ENCODE measurements around the gene ISCU.
"Not testable (repeated sequence)": the region's sequence is repeated elsewhere in the genome, so short reads cannot be mapped to it uniquely, and the experiment has no call there.

The ISCU gene

GRCh38 chr12:108570743-108571608, 8.6 kb downstream of the ISCU start:
- peak in 1 of 2 experiments; percentile 48 for DNase-seq (ENCODE audit: low read depth in 2 of 2)

GRCh38 chr12:108571609-108572165, 9.3 kb downstream of the ISCU start:
- DNase-seq (ENCODE audit: low read depth in 2 of 2): no peak

DNA sequence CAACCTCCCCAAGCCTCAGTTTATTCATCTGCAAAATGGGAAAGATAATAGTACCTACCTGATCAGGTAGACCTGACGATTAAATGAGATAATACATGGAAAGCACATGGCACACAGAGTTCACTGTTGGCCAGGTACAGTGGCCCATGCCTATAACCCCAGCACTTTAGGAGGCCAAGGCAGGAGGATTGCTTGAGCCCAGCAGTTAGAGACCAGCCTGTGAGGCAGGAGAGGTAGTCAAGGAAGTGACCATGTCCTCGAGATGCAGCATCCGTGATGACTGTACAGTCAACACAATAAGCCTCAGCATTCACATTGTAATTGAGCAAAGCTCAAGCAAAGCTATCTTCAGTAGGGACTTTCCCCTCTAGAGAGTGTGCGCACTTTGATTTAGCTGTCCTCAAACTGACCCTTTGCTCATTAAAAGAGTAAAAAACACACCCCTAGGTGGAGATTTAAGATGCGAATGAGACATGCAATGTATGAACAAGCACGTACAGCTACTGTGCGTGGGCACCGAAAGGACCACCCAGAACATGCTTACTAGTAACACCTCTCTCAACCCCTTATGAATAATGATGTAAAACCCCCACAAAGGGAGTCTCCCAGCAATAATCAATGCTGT, 9.9 kb downstream of the ISCU start:
- DNase-seq (ENCODE audit: low read depth in 2 of 2): no peak

DNA sequence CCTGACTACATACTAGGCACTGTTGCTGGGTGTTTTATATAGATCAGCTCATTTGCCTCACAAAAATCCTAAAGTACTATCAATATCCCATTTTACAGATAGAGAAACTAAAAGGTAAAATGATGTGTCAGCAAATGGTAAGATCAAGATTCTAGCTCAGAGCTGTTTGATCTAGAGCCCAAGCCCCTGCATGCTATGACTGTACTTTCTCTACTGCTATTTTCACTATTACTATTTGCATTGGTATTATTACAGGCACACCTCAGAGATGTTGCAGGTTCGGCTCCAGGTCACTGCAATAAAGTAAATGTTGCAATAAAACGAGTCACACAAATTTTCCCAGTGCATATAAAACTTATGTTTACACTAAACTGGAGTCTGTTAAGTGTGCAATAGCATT, 10.9 kb downstream of the ISCU start:
- no peak for DNase-seq (ENCODE audit: low read depth in 2 of 2)

DNA sequence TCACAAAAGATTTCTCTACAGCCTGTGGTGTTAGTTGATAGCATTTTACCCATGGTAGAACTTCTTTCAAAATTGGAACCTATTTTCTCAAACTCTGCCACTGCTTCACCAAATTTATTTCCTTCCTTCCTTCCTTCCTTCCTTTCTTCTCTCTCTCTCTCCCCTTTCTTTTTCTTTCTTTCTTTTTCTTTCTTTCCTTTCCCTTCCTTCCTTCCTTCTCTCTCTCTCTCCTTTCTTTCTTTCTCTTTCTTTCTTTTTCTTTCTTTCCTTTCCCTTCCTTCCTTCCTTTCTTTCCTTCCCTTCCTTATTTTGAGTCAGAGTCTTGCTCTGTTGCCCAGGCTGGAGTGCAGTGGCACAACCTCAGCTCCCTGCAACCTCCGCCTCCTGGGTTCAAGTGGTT, 11.9 kb downstream of the ISCU start:
- not testable (repeated sequence) for DNase-seq (ENCODE audit: low read depth in 2 of 2)

- DNase-seq (ENCODE audit: low read depth in 2 of 2): no peak
Measured at GRCh38 chr12:108575199-108575912, 13.0 kb downstream of the ISCU start.

- no peak for DNase-seq (ENCODE audit: low read depth in 2 of 2)
Measured at GRCh38 chr12:108576660-108577234, 14.4 kb downstream of the ISCU start.

DNA sequence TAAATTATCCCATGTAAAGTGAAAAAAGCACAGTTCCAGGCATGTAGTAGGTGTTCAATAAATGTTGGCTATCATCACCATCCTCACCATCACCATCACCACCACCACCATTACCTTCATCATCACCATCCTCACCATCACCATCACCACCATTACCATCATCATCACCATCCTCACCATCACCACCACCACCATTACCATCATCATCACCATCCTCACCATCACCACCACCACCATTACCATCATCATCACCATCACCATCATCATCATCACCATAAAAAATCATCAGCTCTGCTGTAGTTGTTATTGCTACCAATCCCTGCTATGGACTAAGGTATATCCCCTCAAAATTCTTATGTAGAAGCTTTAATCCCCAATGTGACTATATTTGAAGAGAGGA, 15.1 kb downstream of the ISCU start:
- no peak for DNase-seq (ENCODE audit: low read depth in 2 of 2)

GRCh38 chr12:108578264-108578663, 15.9 kb downstream of the ISCU start:
- DNase-seq (ENCODE audit: low read depth in 2 of 2): no peak

GRCh38 chr12:108578813-108579212, 16.4 kb downstream of the ISCU start:
- DNase-seq (ENCODE audit: low read depth in 2 of 2): no peak

DNA sequence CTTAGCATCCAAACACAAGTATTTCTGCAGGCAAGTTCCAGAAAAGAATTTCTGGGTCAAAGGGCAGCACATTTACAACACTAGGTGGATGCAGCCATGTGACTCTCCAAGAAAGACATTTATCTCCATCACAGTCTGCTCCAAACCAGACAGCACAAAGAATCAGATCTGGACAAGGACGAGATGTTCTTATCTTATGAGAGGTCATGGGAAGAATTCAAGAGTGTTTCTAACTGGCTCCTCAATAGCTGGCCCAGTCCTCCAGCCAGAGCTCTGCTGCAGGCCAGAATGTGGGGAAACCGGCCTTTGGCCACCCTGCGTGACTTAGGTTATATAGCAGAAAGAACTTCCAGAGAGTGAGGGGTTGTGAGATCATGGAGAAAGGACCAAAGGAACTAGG, 18.1 kb downstream of the ISCU start:
- DNase-seq (ENCODE audit: low read depth in 2 of 2): no peak

GRCh38 chr12:108581311-108582227, 19.2 kb downstream of the ISCU start:
- DNase-seq (ENCODE audit: low read depth in 2 of 2): no peak

DNA sequence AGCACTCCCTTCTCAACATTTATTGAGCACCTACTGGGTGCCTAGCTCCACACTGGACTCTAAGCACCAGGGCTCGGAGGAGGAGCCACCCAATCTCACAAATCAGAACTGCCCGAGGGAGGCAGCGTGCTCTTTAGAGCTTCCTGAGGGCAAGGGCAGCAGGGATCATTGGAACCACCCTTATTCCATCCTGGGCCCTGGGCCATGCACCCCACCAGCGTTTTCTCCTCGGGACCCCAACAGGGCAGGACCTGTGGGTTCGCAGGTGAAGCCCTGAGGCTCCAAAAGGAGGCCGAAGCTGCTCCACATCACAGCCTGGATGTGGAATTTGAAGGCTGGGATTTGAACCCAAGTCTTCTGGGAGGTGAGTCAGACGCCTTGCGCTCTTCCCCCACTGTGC, 20.1 kb downstream of the ISCU start:
- DNase-seq (ENCODE audit: low read depth in 2 of 2): no peak

GRCh38 chr12:108582978-108583770, 20.8 kb downstream of the ISCU start:
- DNase-seq (ENCODE audit: low read depth in 2 of 2): no peak

DNA sequence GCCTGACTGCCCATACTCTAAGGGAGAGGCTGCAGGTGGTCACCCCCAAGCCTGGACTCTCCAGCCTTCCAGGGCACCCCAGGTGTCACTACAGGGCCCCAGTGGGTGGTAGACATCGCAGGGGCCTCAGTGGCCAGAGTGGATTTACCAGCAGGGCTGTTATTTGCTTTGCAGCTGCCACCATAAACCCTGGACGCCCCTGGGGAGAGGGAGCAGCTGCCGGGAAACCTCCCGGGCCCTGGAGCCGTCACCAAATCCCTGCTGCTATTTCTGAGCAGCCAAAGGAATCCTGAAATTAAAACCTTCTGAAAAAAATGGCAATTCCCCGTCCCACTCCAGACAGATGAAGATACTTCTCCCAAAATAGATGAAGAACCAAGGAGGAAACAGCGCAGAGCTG, 21.6 kb downstream of the ISCU start:
- no peak for DNase-seq (ENCODE audit: low read depth in 2 of 2)

- no peak for DNase-seq (ENCODE audit: low read depth in 2 of 2)
Measured at GRCh38 chr12:108584456-108585065, 22.2 kb downstream of the ISCU start.

DNA sequence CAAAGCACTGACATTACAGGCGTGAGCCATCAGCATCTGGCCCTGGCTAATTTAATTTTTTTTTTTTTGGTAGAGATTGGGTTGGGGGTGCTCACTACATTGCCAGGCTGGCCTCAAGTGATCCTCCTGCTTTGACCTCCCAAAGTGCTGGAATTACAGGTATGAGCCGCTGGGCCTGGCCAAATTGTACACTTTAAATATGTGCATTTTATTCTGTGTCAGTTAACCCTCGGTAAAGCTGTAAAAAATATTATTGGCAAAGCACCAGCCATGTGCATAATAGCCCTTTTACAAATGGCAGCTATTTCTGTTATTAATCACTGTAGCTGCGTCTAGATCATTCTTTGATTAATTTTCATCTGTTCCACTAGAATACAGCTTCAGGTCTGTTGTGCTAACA, 23.5 kb downstream of the ISCU start:
- no peak for DNase-seq (ENCODE audit: low read depth in 2 of 2)

- DNase-seq (ENCODE audit: low read depth in 2 of 2): no peak
Measured at GRCh38 chr12:108586306-108586705, 23.9 kb downstream of the ISCU start.

DNA sequence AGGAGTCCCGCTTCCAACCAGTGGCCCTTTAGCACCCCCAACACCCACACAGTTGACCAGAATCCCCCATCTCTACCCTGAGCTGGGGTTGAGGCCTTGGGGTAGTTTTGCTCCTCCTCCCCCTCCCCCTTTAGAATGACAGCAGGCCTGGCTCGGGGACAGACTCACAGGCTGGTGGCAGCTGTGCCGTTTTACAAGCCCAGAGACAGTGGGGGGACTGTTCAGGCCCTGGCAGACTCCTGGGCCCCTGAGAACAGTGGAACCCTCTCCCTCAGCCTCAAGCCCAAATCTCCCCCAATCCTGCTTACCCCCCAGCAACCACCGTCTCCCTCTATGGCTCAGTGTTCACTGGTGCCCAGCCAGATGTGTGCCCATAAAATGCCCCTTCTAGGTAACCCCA, 25.4 kb downstream of the ISCU start:
- DNase-seq (ENCODE audit: low read depth in 2 of 2): no peak

All from fibroblast of skin of left quadriceps (primary cell).